DLD1 (cell line): ENCODE results near the gene EXOC3.

Experiments used
- in situ Hi-C: cut with HindIII; loops from 2 replicates; pipeline ENCODE4 v1.10.0; 2017; ENCODE audit warnings: low sequenced_read_pairs

The EXOC3 gene

GRCh38 chr5:455806-456205 lies 12.8 kb downstream of the EXOC3 start:
- in situ Hi-C loops, result no loop called here

- in situ Hi-C loops, result no loop called here
Observed at GRCh38 chr5:456351-457194, 13.6 kb downstream of the EXOC3 start.

GRCh38 chr5:457195-457961 lies 14.4 kb downstream of the EXOC3 start:
- in situ Hi-C loops, result no loop called here

- in situ Hi-C loops, result no loop called here
Observed at GRCh38 chr5:458547-459353, 15.8 kb downstream of the EXOC3 start.

GRCh38 chr5:459562-460272 lies 16.7 kb downstream of the EXOC3 start:
- in situ Hi-C loops, result no loop called here

- in situ Hi-C loops, result no loop called here
Observed at GRCh38 chr5:460273-460625, 17.3 kb downstream of the EXOC3 start.

- in situ Hi-C loops, result no loop called here
Observed at GRCh38 chr5:462051-462481, 19.1 kb downstream of the EXOC3 start.

GRCh38 chr5:463301-463700 lies 20.3 kb downstream of the EXOC3 start:
- in situ Hi-C loops, result no loop called here

GRCh38 chr5:463952-464351 lies 21.0 kb downstream of the EXOC3 start:
- in situ Hi-C loops, result no loop called here

- in situ Hi-C loops, result no loop called here
Observed at GRCh38 chr5:464446-464842, 21.5 kb downstream of the EXOC3 start.

- in situ Hi-C loops, result no loop called here
Observed at GRCh38 chr5:464843-465590, 22.0 kb downstream of the EXOC3 start.

- in situ Hi-C loops, result no loop called here
Observed at GRCh38 chr5:465591-466403, 22.8 kb downstream of the EXOC3 start.

- in situ Hi-C loops, result no loop called here
Observed at GRCh38 chr5:466661-467310, 23.8 kb downstream of the EXOC3 start.

- in situ Hi-C loops, result no loop called here
Observed at GRCh38 chr5:468401-468800, 25.4 kb downstream of the EXOC3 start.

- in situ Hi-C loops, result no loop called here
Observed at GRCh38 chr5:469752-470483, 26.9 kb downstream of the EXOC3 start.

GRCh38 chr5:470961-471749 lies 28.2 kb downstream of the EXOC3 start:
- in situ Hi-C loops, result no loop called here

- in situ Hi-C loops, result no loop called here
Observed at GRCh38 chr5:471750-472058, 28.7 kb downstream of the EXOC3 start.
